Measurements from ENCODE around the gene FCRL4. TPM values are rescaled to one million over a fixed set of nuclear protein-coding genes. Genes with fewer than 3 reads are reported as not detected.

Gene FCRL4
- total and polyA plus RNA-seq, 2 donors (not counting 3 experiments of a cell fraction or from before 2014, with no cell fraction given) = not detected

GRCh38 chr1:157558119-157558518, 39.8 kb downstream of the FCRL4 start:
- Histone ChIP-seq H3K79me2 (ENCODE audit: control insufficient read depth, insufficient read depth, low read length) (no peaks in the 10 kb centered on the region), H3K36me3 (ENCODE audit: control insufficient read depth in 2 of 2, extremely low read depth in 1 of 2, insufficient read depth in 2 of 2, low read length in 2 of 2) (no peaks in the 10 kb centered on the region), H4K20me1 (replicated peaks; ENCODE audit: control insufficient read depth, extremely low read depth, insufficient read depth, low read length) (no peaks in the 10 kb centered on the region), H2AFZ (ENCODE audit: low read depth, low read length) (no peak overlapping the region), H3K9me3 (replicated peaks; ENCODE audit: control insufficient read depth, insufficient read depth, low read length) (no peaks in the 10 kb centered on the region), H3K27ac (ENCODE audit: insufficient read depth, low read depth, low read length) (no peak overlapping the region), H3K4me1 (ENCODE audit: control insufficient read depth, extremely low read depth, insufficient read depth, low read length) (no peaks in the 10 kb centered on the region), H3K4me3 (replicated peaks in 1 of 3; ENCODE audit: insufficient read depth in 1 of 3, low read depth in 1 of 3, low read length in 3 of 3) (no peak overlapping the region), H3K9ac (replicated peaks; ENCODE audit: extremely low read depth, insufficient read depth, low read length) (no peak overlapping the region), H3K27me3 (ENCODE audit: control insufficient read depth in 2 of 2, insufficient read depth in 2 of 2, low read length in 2 of 2) (peaks cover 0 to 2% of the 10 kb centered on the region in 2 experiments), H3K9me1 (replicated peaks; ENCODE audit: control insufficient read depth, extremely low read depth, insufficient read depth, low read length) (no peaks in the 10 kb centered on the region), H3K4me2 (ENCODE audit: insufficient read depth, low read length) (no peak overlapping the region)
- DNase-seq (ENCODE audit: low read depth, low spot score) (no peak), FAIRE-seq (no peak)
- TF ChIP-seq GATA2 (IDR thresholded peaks at IDR 0.05; ENCODE audit: insufficient read depth, insufficient read length, low read depth, low read length) (no peak), POLR2AphosphoS5 (IDR thresholded peaks at IDR 0.05; ENCODE audit: insufficient read depth, low read depth, low read length) (no peak), CTCF (IDR thresholded peaks at IDR 0.05; ENCODE audit: extremely low read depth in 1 of 2, insufficient read depth in 1 of 2, low read depth in 1 of 2, low read length in 2 of 2) (no peak), FOS (IDR thresholded peaks at IDR 0.05; ENCODE audit: borderline replicate concordance, insufficient read depth, low read length) (no peak), JUN (IDR thresholded peaks at IDR 0.05; ENCODE audit: borderline replicate concordance, insufficient read depth, insufficient read length, low read depth) (no peak), MYC (IDR thresholded peaks at IDR 0.05; ENCODE audit: low read depth, low read length) (no peak), EZH2 (IDR thresholded peaks at IDR 0.05; ENCODE audit: borderline replicate concordance, low read depth, low read length, severe bottlenecking) (no peak), POLR2A (IDR thresholded peaks at IDR 0.05; ENCODE audit: low read depth, low read length) (no peak)
- TF ChIP-seq, protein P1, sequence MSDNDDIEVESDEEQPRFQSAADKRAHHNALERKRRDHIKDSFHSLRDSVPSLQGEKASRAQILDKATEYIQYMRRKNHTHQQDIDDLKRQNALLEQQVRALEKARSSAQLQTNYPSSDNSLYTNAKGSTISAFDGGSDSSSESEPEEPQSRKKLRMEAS (IDR thresholded peaks at IDR 0.05; ENCODE audit: insufficient read depth, insufficient read length) = no peak
- ChIA-PET CTCF (interaction anchor here (0.9 kb wide), 1 partner anchor 22 kb away, joined by 3 read pairs; no protein-coding TSS in a partner anchor), POLR2A (no interaction called here)
- intact Hi-C loops (cut with micrococcal nuclease) = no loop called here
- no TSS peak for BruUV-seq (replicated peaks)
- dilution Hi-C loops (cut with MboI; ENCODE audit: extremely low pct_ligation_motif_present, low sequenced_read_pairs) = no loop called here
